HepG2 (cell line): ENCODE measurements around the gene DNAJC30. TPM values are rescaled to one million over a fixed set of nuclear protein-coding genes. Genes with fewer than 3 reads are reported as not detected.

ENCODE experiments used
- ARID4A ChIP-seq: sonication (generic); formaldehyde crosslinking; IDR thresholded peaks from 2 replicates; pipeline ENCODE4 v1.5.0; 2020; ENCODE audit warnings: mild to moderate bottlenecking, missing genetic modification reagents, borderline replicate concordance
- CSRNP1 ChIP-seq: sonication (generic); formaldehyde crosslinking; IDR thresholded peaks from 2 replicates; pipeline ENCODE4 v1.8.1; 2023; ENCODE audit warnings: mild to moderate bottlenecking, missing genetic modification reagents
- ELF4 ChIP-seq: sonication (generic); formaldehyde crosslinking; IDR thresholded peaks from 2 replicates; pipeline ENCODE4 v1.5.0; 2020; ENCODE audit warnings: missing genetic modification reagents, mild to moderate bottlenecking, moderate library complexity, borderline replicate concordance
- HNRNPUL1 ChIP-seq: fragments of 200-400 bp; formaldehyde crosslinking; IDR thresholded peaks from 2 replicates; pipeline ENCODE4 v1.6.1; 2017; ENCODE audit warnings: low read depth, mild to moderate bottlenecking, low read length, moderate library complexity
- NONO ChIP-seq, 2 experiments: fragments of 450-650 bp in 1 of 2; sonication (generic) in 1 of 2; formaldehyde crosslinking in 1 of 2; IDR thresholded peaks in 1 of 2; conservative IDR thresholded peaks in 1 of 2; 2 replicates each; pipeline versions ENCODE4 v1.6.1 to v1.8.0; 2017 to 2022; ENCODE audit warnings: mild to moderate bottlenecking in 1 of 2, missing genetic modification reagents in 1 of 2, moderate library complexity in 1 of 2
- SUZ12 ChIP-seq: fragments of 150-350 bp; IDR thresholded peaks from 2 replicates; pipeline ENCODE4 v1.6.1; 2014; ENCODE audit warnings: low read depth, low read length
- TCF7L2 ChIP-seq: IDR thresholded peaks from 2 replicates; pipeline ENCODE4 v1.6.1; 2011; ENCODE audit warnings: mild to moderate bottlenecking, low read depth, low read length, moderate library complexity
- ZFP37 ChIP-seq: sonication (generic); formaldehyde crosslinking; IDR thresholded peaks from 2 replicates; pipeline ENCODE4 v1.4.0; 2020; ENCODE audit warnings: missing genetic modification reagents, borderline replicate concordance
- ZNF121 ChIP-seq: sonication (generic); formaldehyde crosslinking; IDR thresholded peaks from 2 replicates; pipeline ENCODE4 v1.5.0; 2020; ENCODE audit warnings: mild to moderate bottlenecking, missing genetic modification reagents
- ZNF230 ChIP-seq: sonication (generic); formaldehyde crosslinking; IDR thresholded peaks from 2 replicates; pipeline ENCODE4 v1.4.0; 2020; ENCODE audit warnings: mild to moderate bottlenecking, missing genetic modification reagents
- ZNF432 ChIP-seq: sonication (generic); formaldehyde crosslinking; IDR thresholded peaks from 2 replicates; pipeline ENCODE4 v1.5.0; 2020; ENCODE audit warnings: missing genetic modification reagents, mild to moderate bottlenecking, borderline replicate concordance
- ZNF513 ChIP-seq: sonication (generic); formaldehyde crosslinking; conservative IDR thresholded peaks from 2 replicates; pipeline ENCODE4 v1.5.0; 2020; ENCODE audit warnings: missing genetic modification reagents
- ZNF713 ChIP-seq: sonication (generic); formaldehyde crosslinking; IDR thresholded peaks from 2 replicates; pipeline ENCODE4 v1.4.0; 2020; ENCODE audit warnings: mild to moderate bottlenecking, missing genetic modification reagents
- ZNF883 ChIP-seq: sonication (generic); formaldehyde crosslinking; IDR thresholded peaks from 2 replicates; pipeline ENCODE4 v1.5.1; 2020; ENCODE audit warnings: mild to moderate bottlenecking, missing genetic modification reagents; ENCODE audit errors: not compliant biosample characterization
- polyA plus RNA-seq, 8 experiments: library from polyadenylated mRNA; depleted of rRNA in 3 of 8; stranded (reverse) in 7 of 8; unstranded in 1 of 8; fragments of >200 nt; fragmentation: Illumina TruSeq in 4 of 8; extraction: Trizol in 4 of 8; gene quantifications; 2 replicates each; pipeline versions ENCODE4 v1.2.1 to v1.2.3, GENCODE V29; 2011 to 2016; ENCODE audit warnings: low read depth in 4 of 8, missing spikeins in 1 of 8, mixed read lengths in 1 of 8; ENCODE audit not compliant: insufficient read depth in 1 of 8
- total RNA-seq, 5 experiments: library from RNA; depleted of rRNA; stranded (reverse); fragments of >200 nt; fragmentation: Illumina TruSeq; extraction: Trizol; gene quantifications; 2 replicates each; pipeline ENCODE4 v1.2.3, GENCODE V29; 2016; ENCODE audit warnings: low read depth in 1 of 5

The DNAJC30 gene
- total and polyA plus RNA-seq, 2 of the 13 experiments (the other 11 are each of a cell fraction or from before 2014, with no cell fraction given): 3.3 to 3.8 TPM

- TF ChIP-seq CSRNP1 (CRISPR knock-in tag) (0 out of 2 replicates have a peak, but pooled peaks have one; percentile 8), ZNF883 (CRISPR knock-in tag) (peak; percentile 68), ZNF121 (CRISPR knock-in tag) (no peak; the same call in 1 of the 2 replicates), ARID4A (CRISPR knock-in tag) (peak; percentile 78; the same call in 1 of the 2 replicates), ZNF432 (CRISPR knock-in tag) (no peak), ELF4 (CRISPR knock-in tag) (no peak), ZNF513 (no peak), HNRNPUL1 (no peak), ZNF713 (no peak), NONO (IDR thresholded peaks at IDR 0.05) (no peak), NONO (CRISPR knock-in tag; conservative IDR thresholded peaks at IDR 0.05) (peak; percentile 78; the same call in 1 of the 2 replicates), TCF7L2 (no peak), ZNF230 (CRISPR knock-in tag) (0 out of 2 replicates have a peak, but pooled peaks have one; percentile 41), SUZ12 (no peak), ZFP37 (0 out of 2 replicates have a peak, but pooled peaks have one; percentile 63)
Observed at GRCh38 chr7:73647725-73648592, 35.3 kb downstream of the DNAJC30 start (continued).
